GM19455 (cell line): Measurements from ENCODE around the gene DEPP1.
A peak's percentile ranks its signal among the peaks of the same experiment; 100 is the strongest.

Experiments
- ATAC-seq: cut with Tn5 transposase; IDR thresholded peaks from one replicate; pipeline ENCODE4 v1.9.1; 2021; ENCODE audit not compliant: unreplicated experiment

Gene DEPP1

DNA sequence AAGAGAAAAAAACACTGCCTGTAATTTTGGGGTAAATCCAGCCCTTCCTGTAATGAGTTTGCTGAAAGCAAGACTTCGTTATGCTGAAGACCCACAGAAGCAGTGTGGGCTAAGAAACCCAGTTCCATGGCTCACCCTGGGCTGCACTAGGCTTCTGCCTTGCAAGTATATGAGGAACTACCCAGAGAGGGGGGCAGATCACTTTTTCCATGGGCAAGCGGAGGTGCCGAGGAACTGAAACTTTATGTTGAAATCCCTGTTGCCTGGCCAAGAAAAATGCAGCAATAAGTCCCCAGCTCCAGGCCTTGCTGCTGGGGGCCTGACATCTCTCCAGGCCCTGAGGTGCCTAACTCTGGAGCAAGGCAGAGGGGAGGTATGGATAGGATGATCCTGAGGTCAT, 10.5 kb downstream of the DEPP1 start:
- no peak for ATAC-seq

DNA sequence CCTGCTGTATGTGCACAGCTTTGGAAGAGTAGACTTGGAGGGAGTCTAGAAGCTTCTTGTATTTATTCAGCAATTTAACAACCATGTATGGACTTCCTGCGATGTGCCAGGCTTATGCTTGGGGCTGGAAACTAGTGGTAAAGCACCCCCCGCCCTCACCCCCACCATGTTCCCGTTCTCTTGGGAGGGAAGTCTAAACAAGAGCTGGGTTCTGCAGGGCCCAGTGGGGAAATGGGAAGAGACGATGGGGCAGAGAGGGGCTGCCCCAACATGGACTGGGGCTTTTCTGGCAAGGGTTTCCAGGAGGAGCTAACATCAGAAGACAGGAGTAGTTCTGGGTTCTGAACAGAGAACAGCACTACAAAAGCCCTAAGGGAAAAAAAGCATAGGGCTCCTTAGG, 11.0 kb downstream of the DEPP1 start:
- ATAC-seq: no peak

DNA sequence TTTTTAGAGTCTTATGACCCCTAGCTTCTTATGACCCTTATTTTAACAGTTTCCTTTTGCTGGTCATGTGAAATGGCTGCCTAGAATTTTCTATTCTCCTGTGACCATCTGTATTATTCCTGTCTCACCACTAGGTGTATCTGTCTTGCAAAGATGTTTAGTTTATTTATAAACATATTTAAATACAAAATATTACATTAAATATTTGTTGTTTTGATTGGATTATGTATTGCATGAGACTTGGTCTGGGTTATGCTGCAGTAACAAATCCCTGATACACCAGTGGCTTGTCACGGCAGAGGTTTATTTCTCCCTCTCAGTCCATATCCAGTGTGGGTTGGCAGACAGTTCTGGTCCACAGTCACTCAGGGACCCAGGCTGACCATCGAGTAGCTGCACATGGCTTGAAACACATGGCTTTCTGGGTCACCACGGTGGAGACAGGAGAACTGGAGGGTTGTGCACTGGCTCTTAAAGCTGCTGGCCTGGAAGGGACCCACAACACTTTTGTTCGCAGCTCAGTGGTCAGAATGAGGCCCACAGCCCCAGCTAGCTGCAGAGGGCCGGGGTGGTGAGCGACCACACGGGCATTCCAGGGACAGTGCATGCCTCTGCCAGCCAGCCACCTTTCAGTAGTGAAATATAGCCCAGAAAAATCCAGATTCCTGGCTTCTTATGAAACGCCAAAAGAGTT, 11.6 kb downstream of the DEPP1 start:
- ATAC-seq: no peak

- ATAC-seq: peak; percentile 15
Observed at GRCh38 chr10:44966129-44966815, 12.3 kb downstream of the DEPP1 start.

DNA sequence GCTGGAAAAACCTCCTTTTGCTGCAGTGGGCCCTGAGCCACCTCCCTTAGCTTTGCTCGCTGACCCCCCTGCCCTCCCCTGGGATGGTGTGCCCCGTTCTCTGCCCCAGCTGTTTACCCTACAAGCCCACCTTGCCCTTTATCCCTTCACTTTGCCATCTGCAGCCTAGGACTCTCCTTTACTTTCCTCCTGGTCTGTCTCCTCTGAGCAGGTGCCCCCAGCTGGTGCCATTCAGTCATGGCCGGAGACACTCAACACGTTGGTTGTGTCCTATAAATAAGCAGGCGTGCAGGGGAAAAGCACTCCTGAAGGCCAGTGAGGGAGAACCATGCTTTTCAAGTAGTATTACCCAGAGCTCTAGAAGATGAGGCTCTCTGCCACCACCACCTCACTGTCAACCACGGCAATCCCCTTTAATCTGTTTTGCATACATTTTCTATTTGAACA, 12.9 kb downstream of the DEPP1 start:
- ATAC-seq: peak; percentile 31

GRCh38 chr10:44965104-44965503, 13.5 kb downstream of the DEPP1 start:
- no peak for ATAC-seq

- no peak for ATAC-seq
Observed at GRCh38 chr10:44963772-44964633, 14.6 kb downstream of the DEPP1 start.

- ATAC-seq: peak; percentile 20
Observed at GRCh38 chr10:44962870-44963738, 15.5 kb downstream of the DEPP1 start.

- no peak for ATAC-seq
Observed at GRCh38 chr10:44961931-44962750, 16.5 kb downstream of the DEPP1 start.

- no peak for ATAC-seq
Observed at GRCh38 chr10:44961230-44961571, 17.4 kb downstream of the DEPP1 start.

- no peak for ATAC-seq
Observed at GRCh38 chr10:44960482-44961229, 18.0 kb downstream of the DEPP1 start.

- ATAC-seq: no peak
Observed at GRCh38 chr10:44960088-44960460, 18.5 kb downstream of the DEPP1 start.

GRCh38 chr10:44959247-44960087, 19.1 kb downstream of the DEPP1 start, which contains the start of gene RASSF4:
Gene RASSF4, plus strand, starts transcription at chr10:44959802. Its CDS starts 10,401 bp downstream, at chr10:44970203.
- peak; percentile 97 for ATAC-seq

DNA sequence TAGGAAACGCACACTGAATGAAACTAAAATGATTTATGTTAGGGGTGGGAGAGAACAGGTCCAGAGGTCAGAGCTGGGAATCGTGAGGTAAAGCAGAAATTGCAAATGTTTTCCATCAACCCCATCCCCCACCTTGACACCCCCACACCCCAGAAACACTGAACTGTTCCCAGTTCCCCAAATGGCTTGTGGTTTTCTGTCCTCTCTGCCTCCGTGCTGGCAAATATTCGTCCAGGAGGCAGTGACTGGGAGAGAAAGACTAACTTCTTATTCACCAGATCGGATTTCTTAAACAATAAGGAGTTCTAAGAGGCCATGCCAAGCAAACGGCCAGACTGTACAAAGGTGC, 19.7 kb downstream of the DEPP1 start:
- no peak for ATAC-seq

GRCh38 chr10:44958196-44958897, 20.3 kb downstream of the DEPP1 start:
- ATAC-seq: no peak

DNA sequence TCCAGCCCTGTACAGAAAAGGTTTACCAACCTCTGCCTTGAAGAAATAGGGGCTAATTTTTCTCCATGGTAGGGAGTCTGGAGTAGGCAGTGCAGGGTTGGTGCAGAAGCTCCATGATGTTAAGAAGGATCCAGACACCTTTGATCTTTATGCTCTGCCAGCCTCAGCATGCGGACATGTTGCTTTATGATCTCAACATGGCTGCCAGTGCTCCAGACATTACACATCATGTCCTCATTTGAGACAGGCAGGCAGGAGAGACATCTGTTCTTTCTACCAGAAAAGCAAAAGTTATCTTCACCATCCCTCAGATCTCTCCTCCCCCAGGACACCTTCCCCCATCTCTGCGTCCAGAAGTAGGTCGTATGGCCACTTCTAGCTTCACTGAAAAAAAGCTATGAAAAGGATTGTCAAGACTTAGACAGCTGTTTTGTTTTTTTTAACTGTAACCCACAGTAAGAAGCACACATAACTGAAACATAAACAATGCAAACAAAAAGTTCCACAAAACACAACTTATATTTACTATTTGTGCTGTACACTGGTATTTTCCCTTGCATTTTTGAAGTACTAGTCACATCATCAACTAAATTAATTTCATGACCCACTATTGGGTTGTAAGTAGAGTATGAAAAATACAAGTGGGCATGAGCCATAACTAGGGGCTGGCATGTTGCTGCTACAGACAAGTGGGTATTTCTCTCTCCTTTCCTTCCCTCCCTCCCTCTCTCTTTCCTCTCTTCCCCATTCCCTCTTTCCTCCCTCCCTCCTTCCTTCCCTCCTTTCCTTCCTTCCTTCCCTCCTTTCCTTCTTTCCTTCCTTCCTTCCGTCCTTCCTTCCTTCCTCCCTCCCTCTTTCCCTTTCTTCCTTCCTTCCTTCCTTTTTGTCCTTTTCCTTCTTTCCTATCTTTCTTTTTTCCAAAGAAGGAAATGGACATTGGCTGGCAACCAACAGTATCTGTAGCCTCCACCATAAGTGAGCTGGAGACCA, 21.6 kb downstream of the DEPP1 start:
- ATAC-seq: no peak

- no peak for ATAC-seq
Observed at GRCh38 chr10:44956226-44956625, 22.4 kb downstream of the DEPP1 start.
